Activated naive CD4-positive, alpha-beta T cell treated with anti-CD3 and anti-CD28 coated beads, Interleukin-2, amount 50 U/mL, for 16 hours (primary cell): ENCODE results near the gene WDFY2.
"Not testable (repeated sequence)": the region's sequence is repeated elsewhere in the genome, so short reads cannot be mapped to it uniquely, and the experiment has no call there.

Experiments
- DNase-seq: peaks from one replicate; pipeline ENCODE4 v3.0.0-alpha.2; 2020

Gene WDFY2

GRCh38 chr13:51668580-51669195, 84.4 kb downstream of the WDFY2 start:
- DNase-seq, result no peak

GRCh38 chr13:51673165-51673564, 88.9 kb downstream of the WDFY2 start:
- DNase-seq, result no peak

GRCh38 chr13:51674276-51674675, 90.0 kb downstream of the WDFY2 start:
- no peak for DNase-seq

GRCh38 chr13:51675385-51675784, 91.1 kb downstream of the WDFY2 start:
- DNase-seq, result no peak

GRCh38 chr13:51675877-51676276, 91.6 kb downstream of the WDFY2 start:
- no peak for DNase-seq

GRCh38 chr13:51676739-51677138, 92.5 kb downstream of the WDFY2 start:
- DNase-seq, result no peak

- DNase-seq, result no peak
Measured at GRCh38 chr13:51678420-51678819, 94.2 kb downstream of the WDFY2 start.

- DNase-seq, result no peak
Measured at GRCh38 chr13:51679616-51680015, 95.4 kb downstream of the WDFY2 start.

- no peak for DNase-seq
Measured at GRCh38 chr13:51681037-51681678, 96.9 kb downstream of the WDFY2 start.

- no peak for DNase-seq
Measured at GRCh38 chr13:51682686-51683085, 98.4 kb downstream of the WDFY2 start.

GRCh38 chr13:51683597-51683996, 99.3 kb downstream of the WDFY2 start:
- DNase-seq, result no peak

GRCh38 chr13:51684076-51684475, 99.8 kb downstream of the WDFY2 start:
- no peak for DNase-seq

- no peak for DNase-seq
Measured at GRCh38 chr13:51687947-51688714, 103.9 kb downstream of the WDFY2 start.

GRCh38 chr13:51688937-51689662, 104.8 kb downstream of the WDFY2 start:
- no peak for DNase-seq

GRCh38 chr13:51689663-51689996, 105.4 kb downstream of the WDFY2 start:
- DNase-seq, result no peak

GRCh38 chr13:51695677-51696076, 111.4 kb downstream of the WDFY2 start:
- DNase-seq, result not testable (repeated sequence)

GRCh38 chr13:51697181-51697580, 112.9 kb downstream of the WDFY2 start:
- DNase-seq, result no peak

GRCh38 chr13:51697855-51698254, 113.6 kb downstream of the WDFY2 start:
- DNase-seq, result no peak

- DNase-seq, result no peak
Measured at GRCh38 chr13:51698352-51698751, 114.1 kb downstream of the WDFY2 start.

GRCh38 chr13:51704399-51705313, 120.4 kb downstream of the WDFY2 start:
- DNase-seq, result no peak

GRCh38 chr13:51707461-51707860, 123.2 kb downstream of the WDFY2 start:
- DNase-seq, result no peak

GRCh38 chr13:51713807-51714206, 129.5 kb downstream of the WDFY2 start:
- DNase-seq, result no peak
